Glutamatergic neuron (in vitro differentiated cells): ENCODE results near the gene FLT1. TPM values are rescaled to one million over a fixed set of nuclear protein-coding genes. Genes with fewer than 3 reads are reported as not detected.

ENCODE experiments used
- DNase-seq: peaks from one replicate; pipeline ENCODE4 v3.0.0; 2022
- H3K27ac Mint-ChIP-seq: one replicate; pipeline ENCODE4 v1.8.0; 2020; ENCODE audit warnings: mild to moderate bottlenecking, mixed read lengths, inconsistent platforms; ENCODE audit not compliant: unreplicated experiment
- H3K27me3 Mint-ChIP-seq: one replicate; pipeline ENCODE4 v1.8.0; 2020; ENCODE audit warnings: mild to moderate bottlenecking, moderate library complexity, mixed read lengths, inconsistent platforms; ENCODE audit not compliant: unreplicated experiment
- H3K36me3 Mint-ChIP-seq: one replicate; pipeline ENCODE4 v1.8.0; 2020; ENCODE audit warnings: mild to moderate bottlenecking, mixed read lengths, inconsistent platforms; ENCODE audit not compliant: unreplicated experiment
- H3K4me1 Mint-ChIP-seq: one replicate; pipeline ENCODE4 v1.8.0; 2020; ENCODE audit warnings: mild to moderate bottlenecking, low read depth, mixed read lengths, inconsistent platforms; ENCODE audit not compliant: unreplicated experiment
- H3K4me3 Mint-ChIP-seq: one replicate; pipeline ENCODE4 v1.8.0; 2020; ENCODE audit warnings: mild to moderate bottlenecking, mixed read lengths, inconsistent platforms; ENCODE audit not compliant: unreplicated experiment
- H3K9me3 Mint-ChIP-seq: one replicate; pipeline ENCODE4 v1.8.0; 2020; ENCODE audit warnings: mild to moderate bottlenecking, moderate library complexity, mixed read lengths, inconsistent platforms; ENCODE audit not compliant: unreplicated experiment
- total RNA-seq: library from RNA; stranded (reverse); fragmentation: NEBNext Ultra II Directional; extraction: Animal tissue kit (Norgen Biotek cat#: 25700); gene quantifications from one replicate; pipeline ENCODE4 v1.2.1, GENCODE V29; 2021; ENCODE audit not compliant: unreplicated experiment
- TF ChIP-seq, protein P1 (sequence below): fragments of 200-600 bp; sonication (generic); IDR thresholded peaks from one replicate; pipeline ENCODE4 v1.5.0; 2021; ENCODE audit not compliant: partially characterized antibody, unreplicated experiment

FLT1 gene
- total RNA-seq, 1 donor from 2014 or later = 49.8 TPM

- no peak for DNase-seq
- H3K9me3 Mint-ChIP-seq = no peaks in the 10 kb centered on the region
- peaks cover 5% of the 10 kb centered on the region for H3K36me3 Mint-ChIP-seq
- no peak overlapping the region for H3K4me3 Mint-ChIP-seq
- TF ChIP-seq, protein P1, sequence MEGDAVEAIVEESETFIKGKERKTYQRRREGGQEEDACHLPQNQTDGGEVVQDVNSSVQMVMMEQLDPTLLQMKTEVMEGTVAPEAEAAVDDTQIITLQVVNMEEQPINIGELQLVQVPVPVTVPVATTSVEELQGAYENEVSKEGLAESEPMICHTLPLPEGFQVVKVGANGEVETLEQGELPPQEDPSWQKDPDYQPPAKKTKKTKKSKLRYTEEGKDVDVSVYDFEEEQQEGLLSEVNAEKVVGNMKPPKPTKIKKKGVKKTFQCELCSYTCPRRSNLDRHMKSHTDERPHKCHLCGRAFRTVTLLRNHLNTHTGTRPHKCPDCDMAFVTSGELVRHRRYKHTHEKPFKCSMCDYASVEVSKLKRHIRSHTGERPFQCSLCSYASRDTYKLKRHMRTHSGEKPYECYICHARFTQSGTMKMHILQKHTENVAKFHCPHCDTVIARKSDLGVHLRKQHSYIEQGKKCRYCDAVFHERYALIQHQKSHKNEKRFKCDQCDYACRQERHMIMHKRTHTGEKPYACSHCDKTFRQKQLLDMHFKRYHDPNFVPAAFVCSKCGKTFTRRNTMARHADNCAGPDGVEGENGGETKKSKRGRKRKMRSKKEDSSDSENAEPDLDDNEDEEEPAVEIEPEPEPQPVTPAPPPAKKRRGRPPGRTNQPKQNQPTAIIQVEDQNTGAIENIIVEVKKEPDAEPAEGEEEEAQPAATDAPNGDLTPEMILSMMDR = no peak
- H3K4me1 Mint-ChIP-seq = no peaks in the 10 kb centered on the region
- no peaks in the 10 kb centered on the region for H3K27me3 Mint-ChIP-seq
- no peak overlapping the region for H3K27ac Mint-ChIP-seq
Observed at GRCh38 chr13:28426381-28426780, 68.5 kb downstream of the FLT1 start.

- H3K4me1 Mint-ChIP-seq = no peaks in the 10 kb centered on the region
- H3K27me3 Mint-ChIP-seq = no peaks in the 10 kb centered on the region
- H3K9me3 Mint-ChIP-seq = no peaks in the 10 kb centered on the region
- no peak overlapping the region for H3K27ac Mint-ChIP-seq
- H3K36me3 Mint-ChIP-seq = peaks cover 5% of the 10 kb centered on the region
- H3K4me3 Mint-ChIP-seq = no peak overlapping the region
- DNase-seq = no peak
- TF ChIP-seq, protein P1 = no peak
Observed at GRCh38 chr13:28425793-28426192, 69.1 kb downstream of the FLT1 start.

- no peak for DNase-seq
- Mint-ChIP-seq H3K4me3 (no peak overlapping the region), H3K36me3 (peaks cover 5% of the 10 kb centered on the region), H3K27ac (no peak overlapping the region), H3K9me3 (no peaks in the 10 kb centered on the region), H3K27me3 (no peaks in the 10 kb centered on the region), H3K4me1 (peaks cover 4% of the 10 kb centered on the region)
- TF ChIP-seq, protein P1 = no peak
Observed at GRCh38 chr13:28424541-28424940, 70.4 kb downstream of the FLT1 start.

DNA sequence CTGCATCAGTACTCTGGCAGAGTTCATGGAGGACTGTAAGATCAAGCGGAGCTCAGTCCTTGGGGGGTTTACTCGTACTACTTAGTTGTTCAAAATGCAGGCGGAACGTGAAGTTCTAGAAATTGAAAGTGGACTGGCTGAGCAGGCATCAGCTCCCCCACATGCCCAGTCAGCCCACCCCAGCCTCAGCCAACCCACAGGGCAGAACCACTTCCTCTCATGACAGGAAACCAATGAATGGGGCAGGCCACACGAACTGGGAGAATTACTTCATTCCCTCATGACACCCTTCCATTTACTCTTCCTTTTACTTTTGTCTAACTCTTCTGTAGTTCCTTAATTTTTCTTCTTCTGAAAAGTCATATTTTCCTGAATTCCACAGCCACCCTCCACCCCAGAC, 71.9 kb downstream of the FLT1 start:
- no peak overlapping the region for H3K27ac Mint-ChIP-seq
- peaks cover 2% of the 10 kb centered on the region for H3K9me3 Mint-ChIP-seq
- H3K27me3 Mint-ChIP-seq = no peaks in the 10 kb centered on the region
- peaks cover 5% of the 10 kb centered on the region for H3K36me3 Mint-ChIP-seq
- peaks cover 6% of the 10 kb centered on the region for H3K4me1 Mint-ChIP-seq
- no peak overlapping the region for H3K4me3 Mint-ChIP-seq
- TF ChIP-seq, protein P1 = no peak
- no peak for DNase-seq

DNA sequence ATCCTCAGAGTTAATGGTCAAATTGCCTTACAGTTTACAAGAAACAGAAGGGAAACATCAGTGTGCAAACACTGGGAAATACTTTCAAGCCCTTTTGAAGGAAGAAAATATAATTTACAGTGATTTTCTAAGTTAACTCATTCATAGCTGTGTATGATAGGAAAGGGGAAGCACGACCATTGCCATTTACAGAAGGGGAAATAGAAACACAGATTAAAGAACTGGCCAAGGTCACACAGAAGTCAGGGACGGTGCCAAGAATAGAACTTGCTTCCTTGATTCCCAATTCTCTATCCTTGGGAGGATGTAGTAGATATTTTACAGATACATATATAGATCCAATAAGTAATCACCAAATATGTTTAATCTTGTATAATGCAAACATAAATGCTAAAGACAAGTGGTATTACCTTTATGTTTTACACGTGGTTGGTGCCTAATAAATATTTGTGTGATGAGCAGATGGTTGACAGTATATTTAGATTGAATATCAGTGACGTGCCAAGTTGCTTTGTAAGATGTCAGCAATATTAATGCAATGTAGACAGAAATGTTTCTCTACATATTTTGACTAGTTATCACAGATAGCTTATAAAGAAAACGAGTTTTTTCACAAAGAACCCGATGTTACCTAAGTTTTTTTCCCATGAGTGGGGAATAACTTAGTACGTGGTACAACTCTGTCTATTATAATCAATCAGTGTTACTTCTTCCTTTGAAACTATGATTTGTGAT, 73.1 kb downstream of the FLT1 start:
- Mint-ChIP-seq H3K4me3 (no peak overlapping the region), H3K27ac (no peak overlapping the region), H3K4me1 (peaks cover 6% of the 10 kb centered on the region)

More for the DNA sequence above, 73.1 kb downstream of the FLT1 start:
- TF ChIP-seq, protein P1 = no peak
- no peak for DNase-seq
- Mint-ChIP-seq H3K27me3 (no peaks in the 10 kb centered on the region), H3K36me3 (peaks cover 5% of the 10 kb centered on the region), H3K9me3 (peaks cover 4% of the 10 kb centered on the region)
